Thyroid gland (tissue), 4 donors: Measurements from ENCODE around the gene CDK5RAP2.

Experiments
- CTCF ChIP-seq, 6 experiments: fragments of 200-600 bp in 3 of 6; fragments of 450-650 bp in 3 of 6; sonication (generic) in 3 of 6; IDR thresholded peaks; one replicate each; pipeline ENCODE4 v1.5.1; 2016 to 2019; ENCODE audit warnings: antibody characterized with exemption in 6 of 6, mild to moderate bottlenecking in 2 of 6, inconsistent platforms in 1 of 6, moderate library complexity in 1 of 6
- POLR2A ChIP-seq, 2 donors: fragments of 450-650 bp; IDR thresholded peaks; one replicate each; pipeline ENCODE4 v1.6.1; 2017; ENCODE audit warnings: antibody characterized with exemption in 2 of 2, mild to moderate bottlenecking in 2 of 2, moderate library complexity in 1 of 2

GRCh38 chr9:120505186-120505585 lies 74.8 kb downstream of the CDK5RAP2 start:
- TF ChIP-seq CTCF (IDR thresholded peaks at IDR 0.05) (no peak), POLR2A (IDR thresholded peaks at IDR 0.05) (no peak)
